ENCODE data around the gene GAMT.

GRCh38 chr19:1379961-1380489 is 21.3 kb downstream of the GAMT start:
- no peak for TF ChIP-seq GATA3 (IDR thresholded peaks at IDR 0.05; ENCODE audit: low read depth, low read length)
- TF ChIP-seq GATA2 (IDR thresholded peaks at IDR 0.05; ENCODE audit: low read depth, low read length), result no peak
